Mesenteric fat pad (tissue), 1 donor: Measurements from ENCODE around the gene SRGAP1. TPM values are rescaled to one million over a fixed set of nuclear protein-coding genes. Genes with fewer than 3 reads are reported as not detected.

Experiments used
- DNase-seq: peaks from one replicate; pipeline ENCODE4 v3.0.0-alpha.2; 2020; ENCODE audit warnings: low spot score
- total RNA-seq: library from RNA; stranded (reverse); fragmentation: NEBNext Ultra II Directional; extraction: Animal tissue kit (Norgen Biotek cat#: 25700); gene quantifications from one replicate; pipeline ENCODE4 v1.2.1, GENCODE V29; 2021
- donor health status: DM: yes; HTN: yes; CAD: no.

The SRGAP1 gene
- total RNA-seq, 1 donor from 2014 or later: 20.5 TPM

- DNase-seq: no peak
Measured at GRCh38 chr12:64082116-64082515, 237.6 kb downstream of the SRGAP1 start.

- DNase-seq: no peak
Measured at GRCh38 chr12:64082866-64083268, 238.4 kb downstream of the SRGAP1 start.

DNA sequence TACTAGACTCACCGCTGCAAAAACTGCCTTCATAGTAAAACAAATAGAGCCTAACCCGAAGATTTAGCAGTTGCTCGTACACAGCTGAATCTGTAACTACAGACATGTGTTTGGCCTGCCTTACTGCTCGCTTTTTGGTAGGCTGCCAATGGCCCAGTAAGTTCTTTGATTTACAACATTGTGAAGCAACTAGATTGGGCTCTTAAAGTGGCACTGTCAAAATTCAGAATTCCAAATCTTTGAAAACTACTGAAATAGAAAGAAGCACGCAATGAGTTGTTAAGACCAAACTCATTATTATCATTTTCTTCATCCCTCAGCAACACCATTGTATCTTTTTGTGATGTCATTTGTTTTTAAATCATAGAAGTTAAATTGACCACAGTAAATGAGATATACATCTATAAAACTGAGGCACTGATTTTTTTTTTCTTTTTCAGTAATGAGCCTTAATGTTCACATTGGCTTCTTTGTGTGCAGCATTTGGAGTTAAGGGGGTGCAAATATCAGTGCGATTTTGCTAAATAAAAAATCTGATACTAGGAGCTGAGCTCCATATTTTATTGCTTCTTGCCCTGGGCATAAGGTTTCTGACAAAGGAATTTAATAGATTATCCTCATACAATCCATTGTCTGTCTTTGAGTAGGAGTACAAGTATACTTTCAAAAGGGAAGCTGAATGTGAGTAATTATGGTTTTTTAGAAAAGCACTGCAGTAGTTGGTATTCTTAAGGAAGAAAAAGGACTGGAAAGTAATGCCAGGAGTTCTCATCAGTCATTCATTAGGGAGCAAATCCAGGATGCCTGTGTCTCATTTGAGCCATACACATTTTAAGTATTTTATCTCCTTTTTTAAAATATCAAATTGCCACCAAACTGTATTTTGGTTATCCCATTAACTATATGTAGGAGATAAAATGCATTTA lies 239.0 kb downstream of the SRGAP1 start:
- no peak for DNase-seq

DNA sequence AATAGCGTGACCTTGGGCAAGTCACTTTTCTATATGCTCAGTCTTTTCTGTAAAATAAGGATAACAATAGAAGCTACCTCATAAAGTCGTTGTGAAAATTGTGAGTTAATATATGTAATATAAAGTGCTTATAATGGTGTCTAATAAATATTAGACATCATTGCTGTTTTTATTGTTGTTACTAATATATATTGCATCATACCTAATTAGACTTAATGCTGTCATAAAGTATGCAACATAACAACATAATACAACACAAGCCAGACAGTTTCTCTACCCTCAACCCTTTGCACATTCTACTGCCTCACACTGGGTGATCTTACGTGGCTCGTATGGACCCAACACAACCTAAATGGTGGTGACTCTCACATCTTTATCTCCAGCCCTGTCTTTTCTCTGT lies 240.7 kb downstream of the SRGAP1 start:
- no peak for DNase-seq

DNA sequence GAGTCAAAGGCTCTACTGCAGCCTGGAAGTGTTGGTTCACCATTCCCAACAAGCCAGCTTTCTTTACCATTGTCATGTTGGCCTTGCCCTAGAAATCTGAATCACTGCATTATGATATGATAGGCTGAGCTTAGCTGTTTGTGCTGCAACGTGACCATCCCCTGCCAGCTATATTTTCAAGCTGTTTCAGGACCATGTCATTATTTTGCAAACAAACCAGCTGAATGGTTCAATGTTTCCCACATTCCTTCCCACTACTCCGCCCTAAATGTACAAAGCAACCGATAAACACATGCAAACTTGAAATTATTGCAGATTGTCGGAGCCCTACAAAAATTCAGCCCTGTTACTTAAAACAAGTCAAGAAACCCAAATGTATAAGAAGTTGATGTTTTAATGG lies 241.5 kb downstream of the SRGAP1 start:
- no peak for DNase-seq

GRCh38 chr12:64086946-64087345 lies 242.4 kb downstream of the SRGAP1 start:
- no peak for DNase-seq

GRCh38 chr12:64087761-64088160 lies 243.3 kb downstream of the SRGAP1 start:
- no peak for DNase-seq

DNA sequence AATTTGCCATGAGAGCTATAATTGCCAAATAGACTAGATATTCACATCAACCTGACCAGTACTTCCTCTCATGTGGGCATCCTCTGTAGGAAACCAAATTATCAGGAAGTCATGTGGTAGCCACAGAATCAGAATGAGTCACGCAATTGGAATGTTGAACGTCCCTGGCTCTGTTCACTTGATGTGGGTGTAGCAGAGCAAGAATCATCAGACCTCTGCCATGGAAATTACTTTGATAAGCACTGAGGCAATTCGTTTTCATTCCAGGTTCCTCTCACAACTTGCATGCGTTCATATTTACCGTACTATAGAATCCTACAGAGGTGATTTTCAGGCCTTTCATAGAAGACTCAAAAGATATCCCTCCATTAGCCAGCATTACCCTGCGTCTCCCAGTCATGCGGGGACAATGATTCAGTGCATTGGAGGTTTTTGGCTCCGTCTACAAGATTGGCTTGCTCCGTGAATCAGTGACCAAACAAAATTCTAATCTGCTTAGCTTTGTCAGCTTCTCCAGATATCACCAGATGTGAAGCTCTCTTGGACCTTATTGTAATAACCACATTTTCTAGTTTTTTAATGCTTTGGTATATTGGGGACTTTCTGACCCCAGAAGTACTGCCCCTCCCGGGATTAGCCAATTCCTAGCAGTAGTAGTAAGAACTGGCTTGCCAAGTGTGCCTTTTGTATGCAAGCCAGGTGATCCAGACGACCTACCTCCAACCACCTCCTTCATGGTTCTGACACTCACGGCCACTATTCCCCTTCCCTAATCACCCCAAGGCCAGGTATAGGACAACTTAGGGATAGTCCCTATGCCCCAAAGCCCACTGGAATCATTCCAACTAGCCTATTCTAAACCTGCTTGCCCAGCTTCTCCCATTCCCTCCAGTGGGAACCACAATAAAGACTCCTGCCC lies 244.2 kb downstream of the SRGAP1 start:
- DNase-seq: no peak

DNA sequence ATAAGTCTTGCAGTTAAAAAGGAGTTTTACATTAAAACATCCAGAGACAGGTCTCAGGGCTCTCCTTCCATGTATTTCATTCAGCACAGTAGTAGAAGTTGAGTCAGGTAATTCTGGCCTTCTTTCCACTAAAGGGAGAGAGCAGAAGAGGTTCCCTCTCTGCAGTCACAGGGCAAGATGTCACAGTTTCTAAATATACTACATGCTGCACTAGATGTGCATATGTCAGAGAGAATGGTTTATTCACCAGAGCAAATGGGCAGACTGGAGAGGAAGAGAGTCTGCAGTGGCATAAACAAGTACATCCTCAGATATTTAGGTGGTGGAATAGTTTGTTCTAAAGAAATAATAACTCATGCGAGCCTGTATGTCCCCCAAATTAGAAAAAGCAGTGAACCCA lies 245.5 kb downstream of the SRGAP1 start:
- DNase-seq: no peak

GRCh38 chr12:64091186-64091585 lies 246.7 kb downstream of the SRGAP1 start:
- no peak for DNase-seq

DNA sequence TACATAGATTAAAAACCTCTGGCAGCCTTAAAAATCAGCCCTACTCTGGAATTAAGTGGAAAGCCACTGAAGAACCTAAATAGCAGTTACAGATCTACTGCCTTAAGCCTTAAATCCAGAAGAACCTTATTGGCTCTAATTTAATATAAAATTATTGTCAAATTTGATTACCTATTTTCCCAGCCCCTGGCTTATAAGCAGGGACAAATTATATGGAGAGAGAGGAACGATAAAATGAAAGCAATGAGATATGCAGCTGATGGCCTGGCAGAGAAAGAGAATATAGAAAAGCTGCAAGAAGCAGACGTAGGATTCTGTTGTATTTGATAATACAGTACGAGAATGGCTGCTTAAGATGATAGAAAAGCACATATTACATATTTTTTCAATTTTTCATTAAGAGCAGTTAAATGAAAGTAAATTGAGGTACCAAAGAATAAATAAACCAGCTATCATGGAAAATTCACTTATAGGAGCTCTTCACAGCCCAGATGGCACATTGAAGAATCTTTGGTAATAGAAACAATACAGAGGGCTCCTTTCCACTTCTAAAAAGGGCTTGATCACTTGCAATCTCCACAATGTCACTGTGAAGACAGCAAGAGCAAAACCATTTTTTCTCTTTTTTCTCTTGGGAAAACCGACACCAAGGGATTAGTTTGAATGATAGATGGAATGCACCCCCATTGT lies 248.2 kb downstream of the SRGAP1 start:
- DNase-seq: no peak

- no peak for DNase-seq
Measured at GRCh38 chr12:64093689-64094088, 249.2 kb downstream of the SRGAP1 start.

GRCh38 chr12:64097366-64098105 lies 253.0 kb downstream of the SRGAP1 start:
- no peak for DNase-seq

DNA sequence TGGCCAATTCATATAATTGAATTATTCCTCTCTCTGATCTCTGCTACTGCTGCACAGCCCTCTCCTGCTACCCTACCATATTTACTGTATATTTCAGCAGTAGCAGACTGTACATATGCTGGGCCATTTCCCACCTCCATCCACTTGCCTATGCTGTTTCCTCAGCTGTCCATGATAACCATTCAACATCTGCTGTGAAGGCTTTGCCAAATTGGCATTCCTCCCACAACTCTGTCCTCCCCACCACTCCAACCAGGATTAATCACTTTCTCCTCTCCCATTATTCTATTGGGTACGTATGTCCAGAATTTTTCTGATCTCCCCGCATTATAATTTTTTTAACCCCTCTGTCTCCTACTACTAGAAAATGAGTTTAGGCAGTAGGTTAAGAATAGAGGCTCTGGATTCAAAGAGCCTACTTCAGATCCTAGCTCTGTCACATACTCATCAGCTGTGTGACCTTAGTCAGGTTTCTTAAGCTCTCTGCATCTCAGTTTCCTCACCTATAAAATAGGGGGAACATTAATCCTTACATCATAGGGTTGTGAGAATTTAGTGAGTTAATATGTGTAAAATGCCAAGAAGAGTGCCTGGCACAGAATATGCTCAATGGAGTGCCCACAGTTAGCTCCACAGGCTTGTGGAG lies 254.3 kb downstream of the SRGAP1 start:
- no peak for DNase-seq

- DNase-seq: no peak
Measured at GRCh38 chr12:64099397-64099796, 254.9 kb downstream of the SRGAP1 start.

DNA sequence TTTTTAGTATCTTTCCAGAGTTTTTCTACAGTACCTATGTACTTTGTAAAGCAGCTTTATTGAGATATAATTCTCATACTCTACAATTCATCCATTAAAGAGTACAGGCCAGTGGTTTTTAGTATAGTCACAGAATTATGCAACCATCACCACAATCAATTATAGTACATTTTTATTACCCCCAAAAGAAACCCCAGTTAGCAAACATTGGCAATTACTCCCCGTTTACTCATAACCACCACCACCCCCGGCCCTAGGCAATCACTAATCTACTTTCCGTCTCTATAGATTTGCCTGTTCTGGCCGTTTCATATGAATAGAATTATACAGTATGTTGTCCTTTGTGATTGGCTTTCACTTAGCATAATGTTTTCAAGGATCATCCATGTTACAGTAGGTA lies 257.8 kb downstream of the SRGAP1 start:
- DNase-seq: no peak

GRCh38 chr12:64103825-64104740 lies 259.6 kb downstream of the SRGAP1 start:
- no peak for DNase-seq

- DNase-seq: no peak
Measured at GRCh38 chr12:64105026-64105425, 260.5 kb downstream of the SRGAP1 start.

DNA sequence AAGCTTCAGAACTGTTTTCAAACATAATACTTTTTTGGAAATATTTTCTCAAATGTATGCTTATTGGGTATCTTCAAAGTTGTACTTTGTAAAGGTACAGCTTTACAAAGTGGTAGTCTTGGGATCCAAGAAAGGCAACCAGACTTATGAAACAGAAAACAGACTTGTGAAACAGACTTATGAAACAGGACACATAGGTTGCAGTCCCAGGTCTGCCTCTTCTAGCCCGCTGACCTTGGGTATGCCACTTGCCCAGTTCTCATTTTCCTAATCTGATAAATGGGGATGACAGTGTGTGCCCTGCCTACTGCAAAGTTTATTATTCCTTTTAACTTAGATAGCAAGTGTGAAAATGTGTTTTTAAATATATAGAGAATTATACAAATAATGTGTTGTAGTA lies 263.3 kb downstream of the SRGAP1 start:
- DNase-seq: no peak
